ENCODE results near the gene IL12RB2. TPM values are rescaled to one million over a fixed set of nuclear protein-coding genes. Genes with fewer than 3 reads are reported as not detected.
A peak's percentile ranks its signal among the peaks of the same experiment; 100 is the strongest.

Gene IL12RB2
- total and polyA plus RNA-seq, 2 of the 13 experiments (the other 11 are each of a cell fraction or from before 2014, with no cell fraction given), result not detected

DNA sequence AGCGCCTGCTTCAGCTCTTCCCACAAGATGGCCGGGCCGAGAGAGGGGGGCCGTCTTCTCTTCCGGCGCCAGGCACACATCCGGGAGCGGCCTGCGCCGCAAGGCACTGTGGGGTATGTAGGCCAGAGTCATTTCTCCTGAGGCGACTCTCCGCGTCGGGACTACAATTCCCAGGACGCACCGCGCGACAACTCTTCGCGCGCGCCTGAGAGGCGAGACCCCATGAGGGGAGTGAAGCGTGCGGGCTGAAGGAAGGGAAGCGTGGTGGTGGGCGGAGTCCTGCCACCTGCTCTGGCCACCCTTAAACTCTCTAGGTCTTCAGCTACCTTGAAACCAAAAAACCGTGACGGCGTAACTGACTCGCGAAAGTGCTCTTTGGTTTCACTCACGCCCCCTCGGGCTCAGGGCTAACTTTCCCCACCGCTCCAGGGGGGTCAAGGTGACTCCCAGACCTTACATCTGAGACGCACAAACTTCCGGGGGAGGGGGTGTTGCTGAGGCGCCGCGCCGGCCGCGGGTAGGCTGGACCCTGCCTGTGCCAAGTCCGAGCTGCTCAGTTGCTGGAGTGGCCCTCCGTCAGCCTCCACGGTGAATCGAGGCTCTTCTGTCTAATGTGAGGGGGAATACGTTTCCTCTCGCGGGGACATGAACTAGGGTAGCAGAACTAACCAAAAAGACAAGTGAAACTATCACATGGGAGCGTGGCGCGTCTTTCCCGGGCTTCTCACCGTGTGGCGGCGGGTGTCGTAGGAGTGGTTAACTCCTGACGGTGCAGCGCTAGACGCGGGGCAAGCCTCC lies 122.9 kb downstream of the IL12RB2 start, which contains the start of gene SERBP1 (continued):
- TF ChIP-seq, protein P1, sequence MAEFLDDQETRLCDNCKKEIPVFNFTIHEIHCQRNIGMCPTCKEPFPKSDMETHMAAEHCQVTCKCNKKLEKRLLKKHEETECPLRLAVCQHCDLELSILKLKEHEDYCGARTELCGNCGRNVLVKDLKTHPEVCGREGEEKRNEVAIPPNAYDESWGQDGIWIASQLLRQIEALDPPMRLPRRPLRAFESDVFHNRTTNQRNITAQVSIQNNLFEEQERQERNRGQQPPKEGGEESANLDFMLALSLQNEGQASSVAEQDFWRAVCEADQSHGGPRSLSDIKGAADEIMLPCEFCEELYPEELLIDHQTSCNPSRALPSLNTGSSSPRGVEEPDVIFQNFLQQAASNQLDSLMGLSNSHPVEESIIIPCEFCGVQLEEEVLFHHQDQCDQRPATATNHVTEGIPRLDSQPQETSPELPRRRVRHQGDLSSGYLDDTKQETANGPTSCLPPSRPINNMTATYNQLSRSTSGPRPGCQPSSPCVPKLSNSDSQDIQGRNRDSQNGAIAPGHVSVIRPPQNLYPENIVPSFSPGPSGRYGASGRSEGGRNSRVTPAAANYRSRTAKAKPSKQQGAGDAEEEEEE (CRISPR knock-in tag; IDR thresholded peaks at IDR 0.05; ENCODE audit: borderline replicate concordance), result no peak
- 0 out of 2 replicates have a peak, but pooled peaks have one; percentile 8 for TF ChIP-seq ZNF644 (CRISPR knock-in tag; IDR thresholded peaks at IDR 0.05; ENCODE audit: low read depth)
- TF ChIP-seq, protein P2, sequence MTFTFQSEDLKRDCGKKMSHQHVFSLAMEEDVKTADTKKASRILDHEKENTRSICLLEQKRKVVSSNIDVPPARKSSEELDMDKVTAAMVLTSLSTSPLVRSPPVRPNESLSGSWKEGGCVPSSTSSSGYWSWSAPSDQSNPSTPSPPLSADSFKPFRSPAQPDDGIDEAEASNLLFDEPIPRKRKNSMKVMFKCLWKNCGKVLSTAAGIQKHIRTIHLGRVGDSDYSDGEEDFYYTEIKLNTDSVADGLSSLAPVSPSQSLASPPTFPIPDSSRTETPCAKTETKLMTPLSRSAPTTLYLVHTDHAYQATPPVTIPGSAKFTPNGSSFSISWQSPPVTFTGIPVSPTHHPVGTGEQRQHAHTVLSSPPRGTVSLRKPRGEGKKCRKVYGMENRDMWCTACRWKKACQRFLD (CRISPR knock-in tag; IDR thresholded peaks at IDR 0.05; ENCODE audit: borderline replicate concordance), result peak; percentile 54; the same call in 1 of the 2 replicates
- no peak; the same call in 1 of the 2 replicates for TF ChIP-seq ZNF430 (CRISPR knock-in tag; IDR thresholded peaks at IDR 0.05)
- TF ChIP-seq FOXA1 (IDR thresholded peaks at IDR 0.05), result no peak
- TF ChIP-seq FOXA1 (CRISPR knock-in tag; IDR thresholded peaks at IDR 0.05), result 0 out of 2 replicates have a peak, but pooled peaks have one; percentile 4
- TF ChIP-seq CEBPB (IDR thresholded peaks at IDR 0.05; ENCODE audit: borderline replicate concordance, low read depth, low read length), result no peak
- no peak for TF ChIP-seq SRF (IDR thresholded peaks at IDR 0.05; ENCODE audit: low read depth, low read length)
- 0 out of 2 replicates have a peak, but pooled peaks have one; percentile 62 for TF ChIP-seq ZNF235 (CRISPR knock-in tag; IDR thresholded peaks at IDR 0.05; ENCODE audit: borderline replicate concordance)
- no peak for TF ChIP-seq HMG20B (CRISPR knock-in tag; conservative IDR thresholded peaks at IDR 0.05)
- no peak; the same call in 1 of the 2 replicates for TF ChIP-seq TP53 (CRISPR knock-in tag; conservative IDR thresholded peaks at IDR 0.05)
- TF ChIP-seq KDM1A (CRISPR knock-in tag; IDR thresholded peaks at IDR 0.05), result no peak
- TF ChIP-seq, protein P3, sequence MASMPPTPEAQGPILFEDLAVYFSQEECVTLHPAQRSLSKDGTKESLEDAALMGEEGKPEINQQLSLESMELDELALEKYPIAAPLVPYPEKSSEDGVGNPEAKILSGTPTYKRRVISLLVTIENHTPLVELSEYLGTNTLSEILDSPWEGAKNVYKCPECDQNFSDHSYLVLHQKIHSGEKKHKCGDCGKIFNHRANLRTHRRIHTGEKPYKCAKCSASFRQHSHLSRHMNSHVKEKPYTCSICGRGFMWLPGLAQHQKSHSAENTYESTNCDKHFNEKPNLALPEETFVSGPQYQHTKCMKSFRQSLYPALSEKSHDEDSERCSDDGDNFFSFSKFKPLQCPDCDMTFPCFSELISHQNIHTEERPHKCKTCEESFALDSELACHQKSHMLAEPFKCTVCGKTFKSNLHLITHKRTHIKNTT (CRISPR knock-in tag; IDR thresholded peaks at IDR 0.05), result no peak
- TF ChIP-seq KDM4B (CRISPR knock-in tag; IDR thresholded peaks at IDR 0.05), result no peak; the same call in 1 of the 2 replicates
- peak; percentile 89; the same call in 1 of the 2 replicates for TF ChIP-seq ZNF317 (CRISPR knock-in tag; IDR thresholded peaks at IDR 0.05)
- no peak; the same call in 1 of the 2 replicates for TF ChIP-seq ZNF878 (CRISPR knock-in tag; IDR thresholded peaks at IDR 0.05)
- TF ChIP-seq, protein P4, sequence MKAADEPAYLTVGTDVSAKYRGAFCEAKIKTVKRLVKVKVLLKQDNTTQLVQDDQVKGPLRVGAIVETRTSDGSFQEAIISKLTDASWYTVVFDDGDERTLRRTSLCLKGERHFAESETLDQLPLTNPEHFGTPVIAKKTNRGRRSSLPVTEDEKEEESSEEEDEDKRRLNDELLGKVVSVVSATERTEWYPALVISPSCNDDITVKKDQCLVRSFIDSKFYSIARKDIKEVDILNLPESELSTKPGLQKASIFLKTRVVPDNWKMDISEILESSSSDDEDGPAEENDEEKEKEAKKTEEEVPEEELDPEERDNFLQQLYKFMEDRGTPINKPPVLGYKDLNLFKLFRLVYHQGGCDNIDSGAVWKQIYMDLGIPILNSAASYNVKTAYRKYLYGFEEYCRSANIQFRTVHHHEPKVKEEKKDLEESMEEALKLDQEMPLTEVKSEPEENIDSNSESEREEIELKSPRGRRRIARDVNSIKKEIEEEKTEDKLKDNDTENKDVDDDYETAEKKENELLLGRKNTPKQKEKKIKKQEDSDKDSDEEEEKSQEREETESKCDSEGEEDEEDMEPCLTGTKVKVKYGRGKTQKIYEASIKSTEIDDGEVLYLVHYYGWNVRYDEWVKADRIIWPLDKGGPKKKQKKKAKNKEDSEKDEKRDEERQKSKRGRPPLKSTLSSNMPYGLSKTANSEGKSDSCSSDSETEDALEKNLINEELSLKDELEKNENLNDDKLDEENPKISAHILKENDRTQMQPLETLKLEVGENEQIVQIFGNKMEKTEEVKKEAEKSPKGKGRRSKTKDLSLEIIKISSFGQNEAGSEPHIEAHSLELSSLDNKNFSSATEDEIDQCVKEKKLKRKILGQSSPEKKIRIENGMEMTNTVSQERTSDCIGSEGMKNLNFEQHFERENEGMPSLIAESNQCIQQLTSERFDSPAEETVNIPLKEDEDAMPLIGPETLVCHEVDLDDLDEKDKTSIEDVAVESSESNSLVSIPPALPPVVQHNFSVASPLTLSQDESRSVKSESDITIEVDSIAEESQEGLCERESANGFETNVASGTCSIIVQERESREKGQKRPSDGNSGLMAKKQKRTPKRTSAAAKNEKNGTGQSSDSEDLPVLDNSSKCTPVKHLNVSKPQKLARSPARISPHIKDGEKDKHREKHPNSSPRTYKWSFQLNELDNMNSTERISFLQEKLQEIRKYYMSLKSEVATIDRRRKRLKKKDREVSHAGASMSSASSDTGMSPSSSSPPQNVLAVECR (CRISPR knock-in tag; IDR thresholded peaks at IDR 0.05; ENCODE audit: borderline replicate concordance), result peak; percentile 95
- TF ChIP-seq MXD4 (CRISPR knock-in tag; IDR thresholded peaks at IDR 0.05), result peak; percentile 82; the same call in 1 of the 2 replicates
- TF ChIP-seq, protein P5, sequence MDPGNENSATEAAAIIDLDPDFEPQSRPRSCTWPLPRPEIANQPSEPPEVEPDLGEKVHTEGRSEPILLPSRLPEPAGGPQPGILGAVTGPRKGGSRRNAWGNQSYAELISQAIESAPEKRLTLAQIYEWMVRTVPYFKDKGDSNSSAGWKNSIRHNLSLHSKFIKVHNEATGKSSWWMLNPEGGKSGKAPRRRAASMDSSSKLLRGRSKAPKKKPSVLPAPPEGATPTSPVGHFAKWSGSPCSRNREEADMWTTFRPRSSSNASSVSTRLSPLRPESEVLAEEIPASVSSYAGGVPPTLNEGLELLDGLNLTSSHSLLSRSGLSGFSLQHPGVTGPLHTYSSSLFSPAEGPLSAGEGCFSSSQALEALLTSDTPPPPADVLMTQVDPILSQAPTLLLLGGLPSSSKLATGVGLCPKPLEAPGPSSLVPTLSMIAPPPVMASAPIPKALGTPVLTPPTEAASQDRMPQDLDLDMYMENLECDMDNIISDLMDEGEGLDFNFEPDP (CRISPR knock-in tag; conservative IDR thresholded peaks at IDR 0.05), result 0 out of 2 replicates have a peak, but pooled peaks have one; percentile 83
- TF ChIP-seq ZMYM2 (CRISPR knock-in tag; IDR thresholded peaks at IDR 0.05), result no peak
